Stimulated activated CD4-positive, alpha-beta T cell treated with anti-CD3 and anti-CD28 coated beads, TNF-alpha, amount 100 ng/mL, for 24 hours (primary cell): Measurements from ENCODE around the gene ACCSL.

Experiments
- DNase-seq, 3 experiments: peaks; one replicate each; pipeline ENCODE4 v3.0.0-alpha.2; 2020; ENCODE audit warnings: low read depth in 3 of 3

Gene ACCSL

DNA sequence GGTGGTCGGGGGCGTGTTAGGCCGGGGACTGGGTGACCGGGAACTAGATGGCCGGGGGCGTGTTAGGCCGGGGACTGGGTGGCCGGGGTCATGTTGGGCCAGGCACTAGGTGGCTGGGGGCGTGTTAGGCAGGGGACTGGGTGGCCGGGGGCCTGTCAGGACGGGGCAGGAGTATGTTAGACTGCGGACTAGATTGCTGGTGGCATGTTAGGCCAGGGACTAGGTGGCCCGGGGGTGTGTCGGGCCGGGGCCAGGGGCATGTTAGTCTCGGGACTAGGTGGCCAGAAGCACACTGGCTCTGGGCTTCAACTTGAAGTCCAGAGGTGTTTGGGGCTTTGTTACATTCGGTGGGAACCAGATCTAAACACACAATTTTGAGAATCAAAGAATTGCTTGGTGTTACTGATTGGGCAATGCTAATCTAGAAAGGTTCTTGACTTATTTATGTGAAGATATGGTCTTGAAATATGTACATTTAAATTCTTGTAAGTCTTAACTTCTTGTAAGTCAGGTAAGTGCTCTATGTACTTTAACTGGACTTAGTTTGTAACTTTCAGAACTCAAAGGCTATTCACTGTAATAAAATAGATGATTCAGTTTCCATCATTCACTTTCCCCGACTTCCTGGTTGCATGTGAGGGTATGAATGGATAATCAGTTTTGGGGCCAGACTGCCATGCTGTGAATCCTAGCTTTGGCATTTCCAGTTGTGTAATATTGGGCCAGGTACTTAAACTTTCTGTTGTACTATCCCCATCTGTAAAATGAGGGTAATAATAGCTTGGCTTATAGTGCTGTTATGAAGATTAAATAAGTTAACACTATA, 48.8 kb downstream of the ACCSL start:
- no peak for DNase-seq

DNA sequence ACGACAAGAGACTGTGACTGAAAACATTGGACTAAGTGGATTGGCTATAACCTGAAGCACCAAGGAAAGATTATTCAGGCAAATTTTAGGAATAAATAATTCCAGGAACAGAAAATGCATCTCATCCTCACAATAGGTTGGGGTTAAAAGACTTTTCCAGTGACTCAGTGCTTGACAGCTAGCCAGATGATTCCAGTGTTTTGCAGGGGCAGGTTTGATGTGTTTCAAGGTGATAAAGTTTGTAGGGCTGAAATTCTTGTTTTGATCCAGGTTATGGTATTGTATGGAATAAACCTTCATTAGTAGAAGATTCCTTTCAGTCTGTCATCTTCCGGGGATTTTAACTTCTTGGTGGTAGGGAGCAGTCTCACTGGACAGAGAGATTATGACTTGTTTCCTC, 50.0 kb downstream of the ACCSL start:
- no peak for DNase-seq

DNA sequence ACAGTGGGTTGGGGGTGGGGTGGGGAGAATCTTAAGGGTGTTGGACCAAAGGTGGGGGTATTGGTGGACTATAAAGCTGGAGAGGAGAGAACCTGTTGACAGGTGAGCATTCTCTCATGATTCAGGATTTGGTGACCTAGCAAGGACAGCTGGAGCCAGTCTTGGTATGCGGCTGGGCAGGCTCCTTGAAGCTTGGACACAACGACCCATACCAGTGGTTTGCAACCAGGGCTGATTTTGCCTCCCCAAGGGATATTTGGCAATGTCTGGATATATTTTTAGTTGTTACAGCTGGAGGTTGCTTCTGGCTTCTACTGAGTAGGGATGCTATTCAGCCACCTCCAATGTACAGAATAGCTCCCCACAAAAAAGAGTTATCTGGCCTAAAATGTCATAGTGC, 53.3 kb downstream of the ACCSL start:
- DNase-seq: no peak

DNA sequence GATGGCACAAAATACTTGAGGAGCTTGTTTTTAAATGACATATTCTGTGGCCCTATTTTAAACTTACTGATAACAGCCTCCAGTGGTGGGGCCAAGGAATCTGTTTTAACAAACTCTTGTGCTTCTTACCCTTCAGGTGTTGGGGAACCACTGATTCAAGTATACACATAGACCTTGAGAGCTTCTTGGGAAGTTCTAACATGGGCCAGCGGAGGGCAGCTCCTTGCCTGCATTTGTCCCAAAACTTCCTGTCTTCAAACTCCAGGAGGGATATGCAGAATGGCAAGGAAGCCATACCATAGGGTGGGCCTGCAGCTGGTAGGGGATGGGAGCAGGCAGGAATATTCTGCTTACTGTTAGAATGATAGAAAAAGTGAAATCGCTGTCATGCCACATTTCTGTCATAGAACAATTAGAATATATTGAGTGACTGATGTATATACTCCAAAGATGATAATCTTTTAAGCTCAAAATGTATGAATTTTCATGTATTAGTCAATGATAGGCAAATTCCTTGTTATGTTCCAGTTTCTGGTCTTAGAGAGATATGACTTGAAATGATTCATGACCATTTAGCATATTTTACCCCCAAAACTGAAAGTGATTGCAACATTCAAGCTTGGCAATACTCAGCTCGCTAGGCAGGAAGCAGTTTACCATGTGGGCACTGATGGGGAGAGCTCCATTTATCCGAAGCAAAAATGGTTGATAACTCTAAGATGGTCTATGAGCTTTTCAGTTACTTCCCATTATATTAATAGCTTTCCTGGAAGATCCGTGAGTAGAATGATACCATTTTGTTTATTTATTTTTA, 56.9 kb downstream of the ACCSL start:
- no peak for DNase-seq

DNA sequence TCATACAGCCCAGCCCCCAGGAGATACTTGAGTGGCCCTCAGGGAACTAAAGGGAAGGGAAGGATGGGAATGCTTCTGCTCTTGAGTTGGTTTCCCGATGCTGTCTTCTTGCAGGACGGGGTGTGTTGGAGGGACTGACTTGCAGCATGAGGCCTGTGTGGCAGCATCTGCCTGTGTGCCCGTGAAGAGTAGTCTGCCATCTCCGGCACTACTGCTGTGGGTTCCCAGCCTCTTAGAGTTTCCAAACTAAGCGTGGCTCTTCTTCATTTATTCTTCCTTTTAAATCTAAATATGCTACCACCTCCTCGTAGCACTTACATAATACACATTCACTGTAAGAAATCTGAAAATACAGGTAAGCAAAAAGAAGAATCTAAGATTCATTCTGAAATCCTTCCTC, 60.5 kb downstream of the ACCSL start:
- no peak for DNase-seq
